NCI-H1092 (cell line): ENCODE measurements around the gene CA10.

Experiments used
- DNase-seq: peaks from one replicate; lab custom pipeline; 2025; lab: John Stamatoyannopoulos, UW

CA10 gene

DNA sequence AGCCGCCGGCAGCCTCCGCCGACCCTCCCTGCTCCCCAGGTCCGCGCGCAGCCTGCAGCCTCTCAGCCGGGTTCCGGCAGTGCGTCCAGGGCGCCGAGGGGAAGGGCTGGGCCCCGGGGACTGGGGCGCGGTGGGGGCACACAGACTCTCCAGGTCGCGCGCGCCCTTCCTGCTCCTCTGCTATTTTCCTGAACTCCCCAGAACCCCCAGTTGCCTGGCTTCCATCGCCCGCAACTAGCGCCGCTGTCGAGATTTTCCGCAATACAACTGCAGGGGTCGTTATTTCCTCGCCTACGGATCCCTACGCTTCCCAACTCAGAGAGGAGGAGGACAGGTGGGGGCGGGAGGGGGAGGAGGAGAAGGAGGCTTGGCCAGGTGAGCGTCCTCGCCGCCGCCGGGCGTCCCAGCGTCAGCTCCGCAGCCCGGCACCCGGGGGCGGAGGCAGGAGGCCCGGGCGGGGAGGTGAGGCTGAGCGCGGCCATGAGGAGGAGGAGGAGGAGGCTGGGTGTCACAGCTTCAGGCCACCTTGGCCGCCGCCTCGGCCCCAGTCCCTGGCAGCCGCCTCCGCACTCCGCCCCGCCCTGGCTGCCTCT is at the start of gene CA10:
Gene CA10, minus strand, starts transcription at position 265 of the 593 bp plus-strand sequence.
- no peak for DNase-seq

DNA sequence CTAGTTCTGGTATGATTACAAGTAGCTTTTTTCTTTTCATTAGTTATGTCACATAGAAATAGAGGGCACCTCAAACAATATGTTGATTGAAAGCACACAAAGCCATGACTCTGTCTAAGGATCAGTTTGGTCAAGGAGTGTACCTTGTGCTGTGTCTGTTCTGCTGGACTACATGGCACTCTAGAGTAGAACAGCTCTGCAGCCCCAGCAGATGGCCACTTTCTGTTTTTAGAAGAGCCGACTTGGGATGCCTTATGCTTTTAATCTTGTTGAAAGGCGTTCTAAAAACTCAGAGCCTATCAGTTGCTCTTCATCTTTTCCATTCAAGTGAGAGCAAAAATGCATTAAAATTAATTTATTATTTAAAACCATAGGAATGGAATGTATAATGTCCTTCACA is 49.3 kb upstream of the CA10 start:
- DNase-seq: no peak

DNA sequence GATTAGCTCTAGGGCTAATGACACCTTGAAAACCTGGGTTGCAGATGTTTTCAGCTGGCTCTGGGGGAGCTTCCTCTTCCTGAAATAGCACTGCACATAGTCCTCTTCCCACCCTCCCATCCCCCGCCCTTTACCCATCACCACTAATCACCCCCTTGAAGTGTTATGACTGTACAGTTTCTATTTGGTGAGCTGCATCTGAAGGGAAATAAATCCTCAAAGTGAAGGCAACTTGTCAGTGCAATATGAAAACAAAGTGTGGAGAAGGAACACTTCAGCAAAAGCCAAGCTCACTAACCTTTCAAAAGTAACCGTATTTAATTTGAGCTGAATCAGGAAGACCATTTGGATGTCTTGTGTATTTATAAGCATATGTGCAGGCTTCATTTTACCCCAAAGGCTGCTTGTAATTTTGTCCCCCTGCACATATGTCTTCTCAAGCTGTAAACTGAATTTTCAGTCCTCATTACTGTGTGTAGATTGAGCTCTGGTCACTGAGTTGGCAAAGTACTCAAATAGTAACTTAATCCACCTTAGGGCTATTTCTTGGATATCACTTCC is 44.1 kb upstream of the CA10 start:
- no peak for DNase-seq

DNA sequence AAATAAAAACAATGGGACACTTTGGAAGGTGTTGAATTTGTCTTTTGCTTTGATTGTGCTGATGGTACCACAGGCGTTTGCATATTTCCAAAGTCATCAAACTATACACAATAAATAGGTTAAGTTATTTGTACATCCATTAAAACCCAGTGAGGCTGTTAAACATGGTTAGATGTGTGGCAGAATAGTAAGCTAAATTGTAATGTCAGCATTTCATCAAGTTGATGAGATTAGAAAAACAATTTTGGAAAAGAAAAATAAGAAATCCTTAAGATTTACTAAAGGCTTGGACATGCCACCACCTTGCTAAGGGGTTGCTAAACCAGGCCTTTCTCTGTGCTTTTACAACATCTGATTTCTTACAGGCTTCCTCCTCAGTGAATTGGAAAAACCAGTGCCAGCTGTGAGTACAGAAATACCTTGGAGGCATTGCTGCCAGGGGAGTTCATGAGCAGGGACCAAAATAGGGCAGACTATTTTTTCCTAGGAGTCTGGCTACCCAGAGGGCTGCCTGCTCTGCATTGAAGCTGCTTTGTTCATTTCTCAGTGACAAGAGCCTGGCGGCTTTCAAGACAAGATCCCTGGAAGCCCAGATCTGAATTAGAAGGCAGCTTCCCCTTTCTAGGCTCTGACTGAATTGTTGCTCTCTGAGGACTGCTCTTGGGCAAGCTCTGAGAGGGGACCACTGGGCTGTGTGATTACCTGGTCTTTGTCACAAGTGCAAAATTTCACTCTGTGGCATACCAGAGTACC is 43.4 kb upstream of the CA10 start:
- DNase-seq: no peak

DNA sequence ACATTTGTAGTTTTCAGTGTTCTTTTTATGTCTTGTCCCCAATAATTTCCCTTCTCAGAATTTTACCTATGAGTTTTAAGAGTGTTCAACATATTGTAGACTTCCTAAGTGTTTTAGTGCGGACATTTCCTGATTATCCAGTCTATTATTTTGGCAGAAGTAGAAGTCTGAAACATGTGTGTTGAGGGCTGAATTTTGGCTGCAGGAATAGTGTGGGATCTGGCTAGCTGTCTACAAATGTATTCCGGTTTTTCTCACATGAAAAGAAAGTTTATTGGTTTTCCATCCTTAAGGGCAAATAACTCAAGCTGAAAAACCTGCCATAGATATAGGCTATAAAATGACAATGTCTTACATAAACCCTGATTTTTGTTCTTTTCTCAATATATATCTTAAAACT is 33.0 kb upstream of the CA10 start:
- DNase-seq: no peak

DNA sequence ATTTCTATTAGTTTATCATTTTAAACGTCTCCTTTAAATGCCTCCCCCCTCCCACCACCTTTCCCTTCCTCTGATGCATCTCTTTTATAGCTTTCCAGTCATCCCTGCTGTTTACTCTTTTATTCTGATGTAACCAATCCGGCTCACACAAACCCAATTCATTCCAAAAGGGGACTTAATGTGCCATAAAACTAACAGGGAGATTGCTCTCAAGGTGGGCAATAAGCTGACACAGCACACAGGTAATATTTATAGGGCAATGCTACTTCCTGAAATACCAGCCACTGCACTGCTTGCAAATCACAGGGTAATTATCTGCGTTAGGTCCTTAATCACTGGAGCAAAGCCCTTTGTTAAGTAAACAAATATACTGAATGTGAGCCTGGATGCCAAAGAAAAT is 23.3 kb upstream of the CA10 start:
- no peak for DNase-seq

DNA sequence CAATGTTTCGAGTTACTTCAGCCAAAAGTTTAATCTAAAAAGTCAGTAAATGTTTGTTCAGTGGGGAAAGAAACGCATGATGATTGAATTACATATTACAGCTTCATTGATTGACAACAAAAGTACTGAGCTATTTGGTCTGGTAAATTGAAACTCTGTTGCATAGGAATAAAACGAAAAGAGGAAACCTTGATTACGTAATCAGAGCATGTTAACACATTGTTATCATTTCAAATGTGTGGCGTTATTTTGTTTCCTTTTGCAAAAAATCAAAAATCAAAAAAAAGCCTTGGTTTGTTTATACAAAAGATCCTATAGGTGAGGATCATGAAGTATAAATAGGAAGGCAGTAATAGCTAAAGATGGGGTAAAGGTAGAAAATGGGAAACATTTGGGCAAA is 19.5 kb upstream of the CA10 start:
- DNase-seq: no peak

DNA sequence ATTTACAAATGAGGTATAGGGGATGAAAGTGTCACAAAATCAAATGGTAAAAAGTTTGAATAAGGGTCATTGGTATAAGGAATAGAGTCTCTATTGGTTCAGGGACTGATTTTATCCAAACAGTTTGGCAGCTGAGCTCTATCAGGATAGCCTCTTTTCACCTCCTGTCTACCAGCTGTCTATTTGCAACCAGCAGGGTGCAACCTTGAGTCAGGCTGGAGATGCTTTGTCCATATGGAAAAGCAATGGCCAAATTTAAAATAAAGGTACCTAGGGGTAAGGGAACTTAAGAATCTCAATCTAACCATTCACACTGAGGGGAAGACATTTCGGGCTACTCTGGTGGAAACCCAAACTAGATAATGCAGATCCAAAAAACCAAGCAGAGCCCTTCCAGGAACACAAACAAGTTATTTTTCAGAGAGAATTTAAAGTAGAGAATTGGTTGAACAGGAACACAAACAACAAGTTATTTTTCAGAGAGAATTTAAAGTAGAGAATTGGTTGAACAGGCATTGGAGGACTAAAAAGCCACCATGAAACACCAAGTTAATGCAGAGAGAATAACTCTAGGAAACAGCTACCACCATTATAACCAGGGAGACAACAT is 12.6 kb upstream of the CA10 start:
- peak; percentile 34 for DNase-seq

DNA sequence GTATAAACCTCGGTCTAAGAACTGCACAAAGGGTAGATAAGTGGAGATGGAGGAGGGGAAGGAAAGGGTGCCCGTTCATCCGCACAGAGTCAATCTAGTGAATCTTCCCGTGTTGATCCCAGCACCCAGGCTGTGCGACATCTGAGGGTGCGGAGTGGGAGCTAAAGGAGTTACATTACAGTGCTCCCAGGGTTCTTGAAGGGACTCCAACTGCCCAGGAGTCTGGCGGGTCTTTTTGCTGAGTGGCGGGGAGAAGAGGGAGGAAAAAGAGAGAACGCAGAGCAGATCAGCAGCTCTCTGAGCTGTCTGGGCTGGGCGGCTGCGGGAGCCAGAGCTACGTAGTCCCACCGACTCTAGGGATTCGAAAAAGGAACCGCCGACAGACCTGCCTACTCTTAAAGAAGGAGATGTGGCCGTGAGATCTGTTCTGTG is 1.6 kb upstream of the CA10 start:
- no peak for DNase-seq

DNA sequence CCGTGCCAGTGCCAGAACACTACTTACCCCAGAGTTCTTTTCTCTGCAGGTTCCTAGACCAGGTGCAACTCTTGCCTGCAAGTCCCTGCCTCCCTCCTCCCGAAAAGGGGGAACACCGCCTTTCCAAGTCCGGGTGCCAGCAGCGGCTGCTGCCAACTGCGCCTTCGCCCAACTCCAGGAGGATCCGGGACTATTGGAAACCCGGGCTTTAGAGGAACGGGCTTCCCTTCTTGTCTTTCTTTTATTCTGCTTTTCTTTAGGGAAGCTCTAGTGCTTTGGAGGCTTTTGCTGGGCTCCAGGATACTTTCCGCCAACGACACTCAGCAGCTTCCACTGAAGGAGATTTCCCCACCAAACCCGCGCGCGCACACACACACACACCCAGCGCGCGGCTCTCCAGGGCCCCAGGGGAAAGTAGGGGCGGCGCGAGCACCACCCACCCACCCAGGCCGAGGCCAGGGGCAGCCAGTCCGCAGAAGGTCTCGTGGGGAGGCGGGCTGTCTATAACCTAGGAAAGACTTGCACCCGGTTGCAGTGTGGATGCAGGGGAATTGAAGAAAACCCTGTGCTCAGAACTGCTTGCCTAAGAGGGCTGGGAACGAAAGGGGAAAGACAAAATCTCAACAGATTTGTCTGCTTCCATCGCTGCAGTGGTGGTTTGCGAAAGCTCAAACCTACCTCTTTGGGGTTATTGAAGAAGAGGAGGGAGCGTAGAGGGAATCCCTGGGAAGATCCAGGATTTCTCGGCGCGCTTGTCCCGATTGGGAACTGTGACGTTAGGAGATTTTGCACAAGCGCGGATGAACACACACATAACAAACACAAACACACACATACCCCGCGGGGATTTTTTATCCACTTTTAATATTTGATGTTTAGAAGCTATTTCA is 977 bp upstream of the CA10 start:
- no peak for DNase-seq

DNA sequence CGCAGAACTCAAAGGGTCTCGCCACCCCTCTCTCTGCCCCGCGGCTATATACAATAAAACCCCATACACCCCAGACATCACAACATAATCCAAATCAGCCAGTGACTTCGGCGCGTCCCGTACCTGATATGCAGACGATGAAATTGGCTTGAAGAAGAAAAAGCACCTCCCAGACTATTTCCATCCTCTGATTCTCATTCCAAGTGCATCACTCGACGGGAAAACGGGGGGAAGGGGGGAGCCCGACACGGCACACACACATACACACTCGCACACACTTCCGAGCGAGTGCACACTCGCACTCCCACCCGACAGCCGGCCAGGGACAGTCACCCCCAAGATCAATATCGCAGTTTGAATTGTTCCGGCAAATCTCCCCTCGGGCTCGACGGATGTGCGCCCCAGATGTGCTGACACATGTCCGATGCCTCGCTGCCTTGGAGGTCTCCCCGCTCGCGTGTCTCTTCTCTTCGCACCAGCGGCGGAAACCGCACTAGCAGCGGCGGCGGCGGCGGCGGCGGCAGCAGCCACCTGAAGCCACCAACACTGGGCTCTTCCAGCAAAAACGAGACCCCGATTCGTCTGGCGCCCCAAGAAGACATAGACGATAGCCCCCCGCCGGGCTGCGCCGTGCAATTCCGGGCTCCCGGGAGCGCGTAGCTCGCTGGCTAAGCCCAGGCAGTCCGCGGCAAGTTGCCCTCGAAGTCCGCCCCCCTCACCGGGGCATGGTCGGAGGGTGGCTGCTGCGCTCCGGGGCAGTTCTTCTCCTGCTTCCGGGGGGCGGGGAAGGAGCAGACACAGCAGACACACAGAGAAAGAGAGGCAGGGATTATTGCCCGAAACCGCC is 688 bp downstream of the CA10 start:
- DNase-seq: no peak

DNA sequence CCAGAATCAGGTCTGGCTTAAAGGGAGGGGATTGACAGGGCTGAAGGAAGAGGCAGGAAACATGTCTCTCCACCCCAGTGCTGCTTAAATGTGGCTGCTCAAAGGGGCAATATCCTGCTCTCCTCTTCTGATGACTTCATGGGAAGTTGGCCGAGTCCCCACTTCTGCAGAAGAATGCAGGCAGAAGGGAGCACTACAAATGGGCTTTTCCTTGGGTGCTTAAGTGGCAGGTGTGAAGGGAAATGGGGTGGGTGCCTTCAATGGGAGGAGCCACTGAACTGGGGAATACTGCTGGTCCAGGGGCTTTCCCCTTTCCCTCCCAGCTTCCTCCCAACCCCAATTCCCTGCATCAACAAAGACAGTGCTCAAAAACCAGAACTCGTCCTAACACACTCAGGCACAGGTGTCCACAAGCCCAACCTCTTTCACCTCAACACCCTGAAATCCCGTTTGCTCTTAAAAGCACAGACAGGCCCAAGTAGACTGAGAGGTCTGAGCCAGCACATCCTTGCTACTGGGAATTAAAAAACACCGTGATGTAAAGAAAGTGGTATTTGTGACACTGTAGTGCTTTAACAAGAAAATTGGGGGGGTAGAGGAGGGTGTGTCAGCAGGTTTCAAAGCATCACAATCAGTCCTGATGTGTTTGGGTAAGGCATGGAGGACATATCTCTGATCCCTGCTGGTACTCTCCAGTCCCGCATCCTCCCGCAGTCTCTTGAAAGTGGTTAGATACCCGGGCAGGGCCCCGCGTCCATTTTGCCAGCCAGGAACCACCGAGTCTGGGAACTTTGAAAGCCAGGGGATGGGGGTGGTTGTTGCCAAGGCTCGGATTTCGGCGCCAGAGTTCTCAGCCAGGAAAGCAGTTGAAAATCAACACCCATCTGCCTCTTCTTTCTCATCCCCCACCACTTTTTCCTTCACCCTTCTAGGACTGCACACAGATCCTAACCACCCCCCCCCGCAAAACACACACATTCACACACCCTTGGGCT is 1.6 kb downstream of the CA10 start:
- no peak for DNase-seq

DNA sequence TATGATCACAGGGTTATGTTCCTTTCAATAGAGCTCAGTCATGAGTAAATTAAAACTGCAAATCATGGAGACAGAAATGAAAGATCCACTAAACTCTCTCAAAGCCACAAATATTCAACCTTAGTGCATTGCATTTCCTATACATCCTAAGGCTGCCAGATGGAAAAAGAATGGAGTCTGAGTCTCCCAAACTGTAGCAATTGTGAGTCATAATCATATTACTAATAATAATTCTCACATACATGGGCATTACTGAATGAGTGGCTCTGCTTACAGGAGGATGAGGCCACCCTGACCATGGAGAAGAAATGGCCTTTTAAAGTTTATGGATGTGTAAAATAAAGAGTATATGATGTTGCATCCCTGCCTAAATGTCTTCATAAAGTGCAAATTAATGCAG is 3.2 kb downstream of the CA10 start:
- no peak for DNase-seq

DNA sequence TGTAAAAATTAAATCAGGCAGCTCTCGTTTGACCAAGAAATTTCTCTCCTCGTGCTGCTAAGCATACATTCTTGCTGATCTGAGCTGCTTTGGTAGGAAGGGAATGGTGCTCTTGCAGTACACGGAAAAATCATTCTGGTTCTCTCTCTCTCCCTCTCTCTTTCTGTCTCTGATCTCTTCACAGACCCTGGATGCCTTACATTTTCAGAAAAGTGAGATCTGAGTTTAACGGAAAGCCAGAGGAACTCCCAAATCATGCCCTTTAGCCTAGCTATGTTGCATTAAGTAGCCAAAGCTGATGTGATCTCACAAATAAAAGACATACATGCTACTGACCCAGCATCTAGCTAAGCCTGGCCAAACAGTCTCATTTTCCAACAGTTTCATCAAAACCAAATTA is 4.0 kb downstream of the CA10 start:
- DNase-seq: no peak

DNA sequence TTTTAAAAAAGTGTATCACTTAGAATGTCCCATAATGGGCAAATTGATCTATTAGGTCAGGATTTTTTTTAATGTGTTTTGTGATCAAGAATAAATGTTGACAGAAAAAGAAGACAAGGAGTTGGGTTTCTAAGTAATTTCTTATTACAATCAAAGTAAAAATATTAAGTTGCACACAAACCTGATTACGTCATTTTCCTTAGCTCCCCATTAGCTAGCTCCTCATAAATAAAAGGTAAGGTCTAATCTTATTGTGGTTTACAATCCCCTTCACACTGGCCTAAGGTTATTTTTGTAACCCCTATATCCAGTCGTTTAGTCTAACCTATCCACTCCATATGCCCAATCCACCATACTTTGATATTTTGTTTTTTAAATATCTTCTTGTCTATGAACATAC is 7.6 kb downstream of the CA10 start:
- no peak for DNase-seq

DNA sequence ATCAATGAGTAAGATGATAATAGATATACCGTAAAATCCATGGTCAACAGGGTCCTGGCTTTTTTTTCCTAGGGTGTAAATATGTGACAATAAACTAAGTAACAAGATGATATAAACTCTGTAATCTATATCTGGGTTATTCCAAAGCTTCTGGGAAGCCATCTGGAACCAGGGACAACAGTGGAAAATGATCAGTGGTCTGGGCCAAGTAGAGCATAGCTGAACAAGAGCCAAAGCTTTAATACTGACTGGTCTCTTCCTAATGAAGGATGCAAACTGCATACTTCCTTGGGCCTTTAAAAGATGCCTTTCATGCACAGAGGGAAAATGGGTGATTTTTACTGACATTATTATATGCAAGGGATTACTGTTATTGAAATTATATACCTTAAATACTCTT is 8.9 kb downstream of the CA10 start:
- DNase-seq: no peak

DNA sequence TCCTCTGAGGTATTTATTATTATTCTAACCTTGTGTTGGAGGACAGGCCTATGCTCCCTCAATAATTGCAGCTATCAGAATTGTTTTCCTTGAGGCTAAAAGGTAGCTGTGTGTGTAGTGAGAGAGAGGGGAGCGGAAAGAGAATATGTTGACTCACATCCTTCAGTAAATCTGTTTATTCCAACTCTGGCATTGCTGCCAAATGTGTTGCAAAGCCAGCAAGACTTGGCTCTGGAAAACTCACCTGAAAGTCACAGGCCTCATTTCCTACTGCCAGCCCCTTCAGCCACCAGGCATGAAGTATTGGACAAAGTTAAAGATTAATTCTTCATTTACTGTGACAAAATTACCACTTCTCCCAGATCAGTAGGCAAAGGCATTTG is 9.6 kb downstream of the CA10 start:
- peak; percentile 67 for DNase-seq

DNA sequence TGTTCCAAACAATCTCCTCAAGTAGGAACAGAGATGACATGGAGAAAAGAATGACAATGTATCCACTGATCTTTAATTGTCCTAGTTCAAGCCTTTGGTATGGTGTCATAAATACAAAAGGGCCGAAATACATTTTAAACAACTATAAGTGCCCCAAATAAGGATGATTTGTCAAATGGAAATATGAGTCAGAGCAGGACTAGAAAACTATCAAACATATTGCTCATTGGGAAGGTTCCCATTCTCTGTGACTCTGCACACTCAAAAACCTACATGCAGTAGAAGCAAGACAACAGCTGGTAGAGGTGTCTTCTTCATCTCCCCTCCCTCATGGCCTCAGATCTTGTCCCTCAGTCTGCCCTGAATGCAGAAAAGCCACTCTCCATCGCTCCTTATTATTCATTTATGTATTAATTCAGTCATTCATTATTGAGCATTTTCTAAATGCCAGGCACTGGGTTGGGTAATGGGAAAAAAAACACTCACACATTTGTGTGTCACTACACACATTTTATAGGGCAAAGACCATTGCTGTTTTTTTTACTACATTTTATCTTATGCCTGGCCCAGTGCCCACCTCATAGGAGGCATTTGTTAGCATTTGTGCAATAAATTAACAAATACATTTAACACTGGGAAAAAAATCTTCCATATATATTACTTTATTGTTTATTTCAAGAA is 10.1 kb downstream of the CA10 start:
- no peak for DNase-seq

DNA sequence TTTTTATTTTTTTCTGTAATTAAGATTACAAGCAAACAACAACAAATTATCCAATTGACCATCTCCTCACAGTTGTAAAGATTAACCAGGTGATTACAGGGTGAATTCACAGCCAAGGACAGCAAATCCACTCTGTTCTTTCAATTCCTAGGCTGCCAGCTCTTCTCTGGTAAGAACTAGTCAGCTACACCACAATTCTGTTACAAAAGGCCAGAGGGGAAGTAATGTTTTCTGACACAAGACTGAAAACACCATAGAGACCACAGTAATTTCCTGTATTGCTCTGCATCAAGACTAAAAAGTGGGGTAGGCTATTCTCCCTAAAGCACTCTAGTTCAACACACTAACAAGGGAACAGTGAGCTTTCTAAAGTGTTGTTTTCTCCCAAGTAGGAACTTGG is 10.6 kb downstream of the CA10 start:
- DNase-seq: no peak

DNA sequence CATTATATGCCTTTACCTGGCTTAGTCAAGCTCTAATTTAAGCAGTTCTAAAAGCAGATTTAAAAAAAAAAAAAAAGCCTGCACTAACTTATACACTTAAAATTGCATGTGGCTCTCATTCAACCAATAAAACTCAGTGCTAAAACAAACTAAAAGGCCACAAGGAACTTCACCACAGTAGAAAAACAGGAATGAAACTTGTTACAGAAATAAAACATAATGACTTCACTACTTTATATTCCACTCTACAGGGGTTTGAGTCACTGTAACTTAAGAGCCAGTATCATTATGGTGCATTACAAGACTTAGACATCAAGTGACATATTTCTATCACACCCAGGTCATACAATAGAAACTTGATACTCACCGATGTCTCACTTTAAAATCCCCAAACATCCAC is 11.1 kb downstream of the CA10 start:
- DNase-seq: no peak
